Fibroblast of the conjunctiva (primary cell): ENCODE data around the gene DPH2.

Source experiments
- DNase-seq: peaks from one replicate; pipeline ENCODE4 v3.0.0-alpha.2; 2010; ENCODE audit warnings: low read depth

The DPH2 gene

GRCh38 chr1:43968348-43968948 lies 1.4 kb upstream of the DPH2 start:
- DNase-seq, result no peak

GRCh38 chr1:43969416-43969745 lies 429 bp upstream of the DPH2 start:
- no peak for DNase-seq

GRCh38 chr1:43970502-43970901 lies 692 bp downstream of the DPH2 start:
- no peak for DNase-seq

- DNase-seq, result no peak
Measured at GRCh38 chr1:43970911-43971310, 1.1 kb downstream of the DPH2 start.

GRCh38 chr1:43971336-43971980 lies 1.6 kb downstream of the DPH2 start:
- no peak for DNase-seq

- DNase-seq, result no peak
Measured at GRCh38 chr1:43973981-43974442, 4.2 kb downstream of the DPH2 start.

- peak; percentile 83 for DNase-seq
Measured at GRCh38 chr1:43974443-43975248, 4.8 kb downstream of the DPH2 start, which contains the start of gene ATP6V0B. Gene ATP6V0B, plus strand, starts transcription at chr1:43974960. Its CDS starts 81 bp downstream, at chr1:43975041.

GRCh38 chr1:43975249-43975961 lies 5.6 kb downstream of the DPH2 start:
- DNase-seq, result no peak

- DNase-seq, result no peak
Measured at GRCh38 chr1:43976045-43976444, 6.2 kb downstream of the DPH2 start.

- no peak for DNase-seq
Measured at GRCh38 chr1:43976890-43977289, 7.1 kb downstream of the DPH2 start.

GRCh38 chr1:43977376-43978263 lies 7.8 kb downstream of the DPH2 start:
- DNase-seq, result no peak

- no peak for DNase-seq
Measured at GRCh38 chr1:43978264-43978550, 8.4 kb downstream of the DPH2 start.

GRCh38 chr1:43978551-43979260 lies 8.9 kb downstream of the DPH2 start, which contains the start of gene B4GALT2:
Gene B4GALT2, plus strand, starts transcription at chr1:43979210. Its CDS starts 1,951 bp downstream, at chr1:43981161.
- DNase-seq, result no peak

GRCh38 chr1:43979261-43979527 lies 9.4 kb downstream of the DPH2 start:
- DNase-seq, result no peak

- DNase-seq, result no peak
Measured at GRCh38 chr1:43979528-43980254, 9.9 kb downstream of the DPH2 start.

- DNase-seq, result no peak
Measured at GRCh38 chr1:43980255-43981134, 10.7 kb downstream of the DPH2 start.

- no peak for DNase-seq
Measured at GRCh38 chr1:43981135-43981491, 11.3 kb downstream of the DPH2 start.

- DNase-seq, result no peak
Measured at GRCh38 chr1:43981636-43982035, 11.8 kb downstream of the DPH2 start.

GRCh38 chr1:43982241-43982640 lies 12.4 kb downstream of the DPH2 start:
- no peak for DNase-seq

- no peak for DNase-seq
Measured at GRCh38 chr1:43982808-43983207, 13.0 kb downstream of the DPH2 start.
